Posterior cingulate gyrus (tissue), 11 donors: ENCODE measurements around the gene IL3.

Experiments
- DNase-seq, 10 donors: peaks; one replicate each; pipeline versions ENCODE4 v3.0.0 to v3.0.0-alpha.2; 2020 to 2021; ENCODE audit warnings: mixed read lengths in 3 of 10
- intact Hi-C: fragments of 100-400 bp; cut with DNase I; formaldehyde crosslinking; loops from one replicate; pipeline ENCODE4 v1.15.1; 2023

IL3 gene

DNA sequence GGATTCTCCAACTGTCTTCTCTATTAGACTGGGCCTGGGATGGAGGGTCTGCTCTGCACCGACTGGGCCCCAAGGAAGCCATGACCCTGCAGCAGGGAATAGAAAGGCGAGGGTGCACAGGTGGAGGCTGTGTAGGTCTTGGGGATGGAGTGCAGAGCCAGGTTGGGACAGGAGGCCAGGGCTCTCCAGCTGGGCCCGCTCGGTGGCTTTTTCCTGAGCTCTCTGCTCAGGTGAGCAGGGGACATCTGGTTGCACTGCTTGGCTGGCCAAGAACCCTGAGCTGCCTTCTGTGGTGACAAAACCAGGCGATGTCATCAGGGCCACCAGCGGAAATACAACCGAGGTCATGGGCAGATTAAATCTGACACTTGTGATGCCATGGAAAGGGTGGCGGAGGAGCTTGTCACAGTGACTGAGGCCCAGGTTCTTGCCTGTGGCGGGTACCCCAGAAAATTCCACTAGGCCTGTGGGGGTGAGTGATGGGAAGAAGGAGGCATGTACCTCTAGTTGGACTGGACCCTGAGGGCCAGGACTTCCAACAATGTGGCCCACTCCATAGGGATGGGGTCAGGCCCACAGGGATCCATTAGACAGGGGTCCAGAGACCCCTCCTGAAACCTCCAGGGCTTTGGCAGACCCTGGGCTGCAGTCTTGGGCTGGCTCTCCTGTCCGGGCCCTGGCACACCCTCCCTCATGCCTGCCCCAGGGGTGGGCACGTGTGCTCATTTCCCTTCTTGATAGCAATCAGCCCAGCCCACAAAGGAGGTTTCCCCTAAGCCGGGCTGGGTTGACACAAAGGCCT lies 4.4 kb upstream of the IL3 start:
- peak in 4 of 10 donors; percentile 6 to 76 (median 31) for DNase-seq
- intact Hi-C loops: no loop called here

DNA sequence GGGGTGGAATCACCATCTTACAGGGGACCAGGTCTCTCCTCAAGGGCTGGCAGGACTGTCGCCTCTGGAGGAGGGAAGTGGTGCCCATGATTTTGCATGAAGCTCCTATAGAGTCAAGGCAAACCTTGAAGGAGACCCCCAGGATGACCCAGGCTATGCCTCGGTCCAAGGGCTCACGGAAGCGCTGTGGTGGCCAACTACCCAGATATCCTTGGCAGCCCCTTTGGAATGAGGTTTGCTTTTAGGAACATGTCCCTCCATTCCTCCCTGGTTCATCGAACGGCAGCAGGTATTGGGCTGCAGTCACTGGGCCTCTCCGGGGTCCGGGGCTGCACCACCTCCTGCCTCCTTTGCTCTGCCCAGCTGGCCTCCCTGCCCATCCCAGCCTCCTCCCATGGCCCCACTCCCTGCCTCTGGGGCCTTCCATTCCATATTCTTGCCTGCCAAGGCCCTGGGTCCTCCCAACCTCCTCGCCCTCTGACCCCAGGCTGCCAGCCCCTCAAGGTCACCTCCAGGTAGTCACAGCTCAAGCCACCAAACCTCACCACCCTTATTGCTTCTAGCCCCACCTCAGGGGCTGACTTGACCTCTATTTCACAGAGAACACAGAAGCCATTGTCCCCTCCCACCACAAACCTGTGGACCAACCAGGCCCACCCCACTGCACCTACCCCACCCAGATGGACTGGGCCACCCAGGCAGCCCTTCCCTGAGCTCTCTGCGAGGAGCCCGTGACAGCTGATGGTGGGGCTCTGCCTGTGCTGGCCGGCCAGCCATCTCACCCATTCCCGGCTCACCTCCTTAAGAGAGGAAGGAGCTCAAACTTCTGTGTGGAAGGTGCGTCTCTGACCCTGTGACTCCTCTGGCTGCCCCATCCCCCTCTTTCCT lies 3.6 kb upstream of the IL3 start:
- intact Hi-C loops: no loop called here
- DNase-seq: peak in 5 of 10 donors; percentile 3 to 71 (median 33)

DNA sequence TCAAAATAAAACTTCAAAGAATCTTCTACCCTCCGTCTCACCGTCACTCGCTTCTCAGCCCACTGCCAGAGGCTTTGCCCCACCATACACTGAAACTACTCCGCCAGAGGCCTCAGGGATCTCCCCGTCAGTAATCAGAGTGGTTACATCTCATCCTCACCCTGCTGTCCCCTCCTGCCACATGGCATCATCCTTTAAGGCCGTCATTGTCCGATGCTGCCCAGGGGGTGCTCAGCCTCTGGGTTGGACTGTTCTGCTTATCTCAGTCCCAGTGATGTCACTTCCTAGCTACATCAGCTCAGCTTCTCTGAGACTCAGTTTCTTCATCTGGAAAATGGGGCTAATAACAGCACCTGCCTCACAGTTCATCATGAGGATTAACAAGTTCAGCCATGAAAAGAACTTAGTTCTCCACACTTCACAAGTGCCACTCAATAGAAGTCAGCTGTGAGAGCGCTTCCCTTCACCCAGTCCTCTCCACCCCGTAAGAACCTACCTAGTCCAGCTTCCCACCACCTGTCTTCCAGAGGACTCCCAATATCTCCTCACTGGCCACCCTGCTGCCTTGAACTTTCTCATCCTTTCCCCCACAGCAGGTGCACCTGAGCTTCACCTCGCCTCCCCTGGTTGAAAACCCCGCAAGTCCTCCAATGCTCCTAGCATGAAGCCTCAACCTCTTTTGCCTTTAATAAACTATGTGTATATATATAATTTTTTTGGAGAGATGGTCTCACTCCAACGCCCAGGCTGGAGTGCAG lies 2.8 kb upstream of the IL3 start:
- intact Hi-C loops: no loop called here
- DNase-seq: peak in 4 of 10 donors; percentile 1 to 41 (median 11)

DNA sequence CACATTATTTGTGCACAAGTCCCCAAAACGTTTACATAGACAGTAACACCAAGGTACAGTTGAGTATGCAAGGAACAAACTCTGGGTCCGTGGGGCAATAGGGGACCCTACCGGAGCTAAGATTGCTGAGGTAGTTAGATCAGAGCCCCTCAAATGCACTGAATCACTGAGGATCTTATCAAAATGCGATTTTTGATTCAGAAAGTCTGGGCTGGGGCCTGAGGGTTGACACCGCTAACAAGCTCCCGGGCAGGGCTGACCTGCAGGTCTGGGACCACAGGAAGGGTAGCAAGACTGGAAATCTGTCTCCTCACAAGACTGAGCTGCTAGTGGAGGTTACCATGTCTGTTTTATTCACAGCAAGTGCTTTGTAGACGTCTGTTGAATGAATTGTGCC lies 1.8 kb upstream of the IL3 start:
- DNase-seq: peak in 2 of 10 donors; percentile 1 to 11
- intact Hi-C loops: no loop called here

DNA sequence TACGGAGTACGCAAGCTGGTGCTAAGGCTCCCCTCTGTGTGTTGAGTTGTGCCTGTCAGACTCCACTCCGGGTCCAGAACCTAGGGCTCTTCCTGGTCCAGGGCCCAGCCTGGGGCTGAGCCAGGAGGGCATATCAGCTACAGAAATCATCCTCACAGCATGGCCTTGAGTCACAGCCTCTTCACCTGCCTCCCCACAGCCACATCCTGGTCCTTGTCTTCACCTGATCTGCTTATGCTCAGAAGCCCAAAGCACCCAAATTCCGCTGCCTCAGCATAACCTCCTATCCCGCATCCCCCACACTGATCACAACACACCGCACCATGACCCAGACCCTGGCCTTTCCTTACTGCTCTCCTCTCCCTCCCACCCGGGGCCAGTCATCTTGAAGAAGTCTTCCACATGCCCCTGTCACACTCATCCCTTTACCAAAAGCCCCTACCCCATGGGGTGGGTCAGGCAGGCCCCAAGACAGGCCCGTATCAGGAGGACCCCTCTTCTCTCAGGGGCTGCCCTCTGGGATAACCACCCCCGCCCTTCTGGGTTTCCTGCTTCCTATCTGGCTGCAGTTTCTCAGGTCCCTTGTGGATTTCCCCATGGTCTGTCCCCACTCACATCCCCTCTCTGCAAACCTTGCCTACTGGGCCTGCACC lies 1.3 kb upstream of the IL3 start:
- intact Hi-C loops: no loop called here
- DNase-seq: peak in 4 of 10 donors; percentile 1 to 64 (median 38)

DNA sequence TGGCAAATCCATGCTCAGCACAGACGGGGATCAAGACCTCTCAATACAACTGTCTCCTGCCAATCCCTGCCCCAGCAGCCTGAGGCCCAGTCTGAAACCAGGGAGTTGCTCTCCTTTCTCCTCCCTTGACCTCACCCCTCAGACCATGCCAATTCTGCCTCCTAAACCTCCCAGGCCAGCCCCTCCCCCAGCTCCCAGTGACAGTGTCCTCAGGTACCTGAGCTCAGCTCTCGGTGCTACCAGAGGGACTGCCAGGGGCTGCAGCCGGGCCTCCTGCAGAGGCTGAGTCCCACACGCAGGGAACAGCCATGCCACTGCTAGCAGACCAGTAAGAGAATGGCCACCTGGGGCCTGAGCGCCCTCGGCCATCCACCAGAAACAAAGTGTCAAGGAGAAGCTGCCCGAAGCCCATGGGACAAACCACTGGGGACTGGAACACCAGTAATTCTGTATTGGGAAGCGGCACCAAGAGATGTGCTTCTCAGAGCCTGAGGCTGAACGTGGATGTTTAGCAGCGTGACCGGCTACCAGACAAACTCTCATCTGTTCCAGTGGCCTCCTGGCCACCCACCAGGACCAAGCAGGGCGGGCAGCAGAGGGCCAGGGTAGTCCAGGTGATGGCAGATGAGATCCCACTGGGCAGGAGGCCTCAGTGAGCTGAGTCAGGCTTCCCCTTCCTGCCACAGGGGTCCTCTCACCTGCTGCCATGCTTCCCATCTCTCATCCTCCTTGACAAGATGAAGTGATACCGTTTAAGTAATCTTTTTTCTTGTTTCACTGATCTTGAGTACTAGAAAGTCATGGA lies 557 bp upstream of the IL3 start:
- DNase-seq: peak in 5 of 10 donors; percentile 0 to 68 (median 41)
- intact Hi-C loops: loop anchor here (5.0 kb wide), 1 partner anchor 473 kb away; no protein-coding TSS in a partner anchor

DNA sequence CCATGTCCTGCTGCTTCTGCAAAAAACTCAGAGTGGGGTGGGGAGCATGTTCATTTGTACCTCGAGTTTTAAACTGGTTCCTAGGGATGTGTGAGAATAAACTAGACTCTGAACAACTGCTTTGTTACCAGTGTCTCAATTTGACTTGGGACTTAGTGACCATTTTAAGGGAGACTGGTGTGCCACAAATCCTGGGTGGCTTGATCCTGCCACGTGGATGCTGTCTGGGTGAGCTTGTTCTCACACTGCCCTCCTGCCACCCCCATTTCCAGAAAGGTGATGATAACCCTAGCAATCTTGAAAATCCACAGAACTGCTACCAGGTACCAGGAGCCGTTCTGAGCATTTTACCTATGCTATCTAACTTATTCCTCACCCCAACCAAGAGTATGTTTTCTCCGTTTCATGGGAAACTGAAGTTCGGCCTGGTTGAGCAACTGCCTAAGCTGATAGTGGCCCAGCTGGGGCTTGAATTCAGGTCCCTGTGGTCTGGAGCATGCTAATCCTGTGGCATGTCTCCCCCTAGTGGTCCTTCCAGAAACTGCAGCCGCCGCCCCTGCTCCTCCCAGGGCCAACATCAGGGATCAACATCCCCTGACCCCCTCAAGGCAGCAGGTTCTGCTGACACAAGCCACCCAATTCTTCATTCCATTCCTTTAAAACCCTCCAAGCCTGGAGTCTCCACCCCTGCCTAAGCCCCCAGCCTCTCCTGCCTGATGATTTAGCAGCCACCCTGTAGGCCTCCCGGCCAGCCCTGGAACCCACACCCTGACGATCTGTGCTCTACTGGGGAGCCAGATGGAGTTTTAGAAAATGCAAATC lies 2.8 kb downstream of the IL3 start:
- DNase-seq: peak; percentile 54 to 94 (median 76)
- intact Hi-C loops: loop anchor here (5.0 kb wide), 1 partner anchor 476 kb away; no protein-coding TSS in a partner anchor

DNA sequence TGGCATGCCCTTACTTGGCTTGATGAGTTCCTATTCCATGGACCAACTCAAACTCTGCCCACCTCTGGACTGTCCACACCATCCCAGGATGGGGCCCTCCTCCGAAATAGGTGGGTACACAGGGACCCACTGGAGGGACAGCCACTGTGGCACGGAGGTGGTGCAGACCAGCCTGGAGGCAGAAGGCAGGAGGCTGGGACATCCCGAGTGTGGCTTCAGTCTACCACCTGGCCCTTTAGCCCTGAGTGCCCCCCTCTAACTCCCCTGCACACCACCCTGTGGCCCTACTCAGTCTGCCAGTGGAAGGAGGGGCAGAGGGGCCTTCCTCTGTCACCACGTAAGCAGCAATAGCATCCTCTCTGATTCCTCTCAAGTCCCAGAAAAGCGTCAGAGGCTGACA lies 3.7 kb downstream of the IL3 start:
- DNase-seq: peak in 3 of 10 donors; percentile 49 to 57 (median 55)
- intact Hi-C loops: loop anchor here (5.0 kb wide), 1 partner anchor 477 kb away; no protein-coding TSS in a partner anchor

DNA sequence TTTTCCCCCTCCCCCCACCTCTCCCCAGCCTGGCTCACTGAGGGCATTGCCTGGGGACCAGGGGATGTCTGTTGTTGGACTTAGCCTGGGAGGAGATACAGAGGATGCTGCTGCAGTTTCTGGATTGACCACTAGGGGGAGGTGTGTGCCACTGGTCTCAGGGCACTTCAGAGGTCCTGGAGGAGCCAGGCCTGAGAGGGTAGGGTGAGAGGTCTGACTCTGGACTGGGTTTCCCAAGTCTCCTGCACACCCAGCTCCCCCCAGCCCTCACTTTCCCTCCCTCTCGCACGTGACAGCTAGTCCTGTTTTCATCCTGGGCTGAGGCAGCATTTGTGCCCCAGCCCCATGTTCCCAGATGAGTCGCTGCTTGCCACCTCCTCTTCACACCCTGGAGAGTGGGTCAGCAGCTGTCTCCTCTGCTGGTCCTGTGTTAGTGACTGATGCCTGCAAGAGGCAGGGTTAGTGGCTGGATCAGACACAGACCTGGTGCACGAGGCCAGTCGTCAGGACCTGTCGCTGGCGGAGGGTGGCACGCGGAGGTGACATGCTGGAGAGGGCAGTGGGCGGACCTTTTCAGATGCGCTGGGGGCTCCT lies 4.4 kb downstream of the IL3 start:
- peak in 9 of 10 donors; percentile 39 to 93 (median 78) for DNase-seq
- intact Hi-C loops: loop anchor here (5.0 kb wide), 1 partner anchor 478 kb away; no protein-coding TSS in a partner anchor

DNA sequence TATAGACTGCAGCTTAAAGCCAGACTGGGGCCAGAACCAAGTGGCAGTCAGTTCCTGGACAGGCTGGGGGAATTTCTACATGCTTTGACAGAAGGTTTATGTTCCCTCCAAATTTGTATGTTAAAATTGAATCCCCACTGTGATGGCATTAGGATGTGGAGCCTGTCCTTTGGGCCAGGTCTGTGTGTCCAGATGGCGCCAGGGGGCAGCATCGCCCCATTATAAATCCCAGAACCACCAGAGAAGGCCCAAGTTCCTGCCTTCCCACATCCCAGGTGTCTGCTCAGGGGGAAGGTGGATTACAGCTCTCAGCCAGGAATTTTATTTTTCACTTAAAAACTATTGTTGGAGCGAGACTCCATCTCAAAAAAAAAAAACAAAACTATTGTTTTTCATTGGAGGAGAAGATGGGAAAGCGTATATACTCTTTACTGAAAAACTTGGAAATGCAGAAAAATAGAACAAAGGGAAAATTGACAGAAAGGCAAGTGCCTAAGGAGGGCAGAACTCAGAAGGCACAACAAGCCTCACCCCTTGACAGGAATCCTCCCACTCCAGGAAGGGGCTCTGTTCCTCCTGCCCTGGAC lies 5.0 kb downstream of the IL3 start:
- intact Hi-C loops: no loop called here
- DNase-seq: peak in 4 of 10 donors; percentile 31 to 80 (median 74)

DNA sequence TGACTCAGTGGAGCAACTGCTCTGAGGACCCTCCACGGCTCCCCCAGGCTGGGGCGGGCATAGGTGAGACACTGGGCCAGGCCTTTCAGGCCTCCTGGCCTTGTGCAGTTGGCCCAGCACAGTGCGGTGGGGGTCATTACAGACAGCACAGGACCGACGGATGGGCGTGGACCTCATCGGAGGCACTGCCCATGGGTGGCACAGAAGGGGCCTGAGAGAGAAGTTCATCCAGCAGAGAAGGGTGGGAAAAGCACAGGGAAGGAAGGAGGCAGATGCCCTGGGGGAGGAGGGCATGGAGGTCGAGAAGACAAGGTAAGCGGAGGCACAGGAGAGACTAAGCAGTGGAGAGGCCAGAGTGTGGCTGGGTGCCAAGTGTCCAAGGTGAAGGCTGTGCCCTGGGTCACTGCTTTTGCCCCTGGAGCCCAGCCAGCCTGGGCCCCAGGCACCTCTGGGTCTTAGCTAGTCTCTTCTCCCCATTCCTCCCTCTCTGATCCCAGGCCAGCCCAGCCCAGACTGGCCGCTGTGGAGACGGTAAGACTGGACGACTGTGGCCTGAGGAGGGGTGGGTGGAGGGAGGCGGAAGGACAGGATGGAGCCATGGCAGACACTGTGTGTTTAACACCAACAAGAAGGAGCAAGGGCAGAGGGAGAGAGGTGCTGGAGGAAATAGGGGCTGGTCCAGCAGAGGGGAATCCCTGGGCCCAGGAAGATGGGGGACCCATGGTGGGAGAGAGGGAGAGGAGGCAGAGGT lies 5.7 kb downstream of the IL3 start:
- DNase-seq: peak in 3 of 10 donors; percentile 55 to 73 (median 60)
- intact Hi-C loops: no loop called here

DNA sequence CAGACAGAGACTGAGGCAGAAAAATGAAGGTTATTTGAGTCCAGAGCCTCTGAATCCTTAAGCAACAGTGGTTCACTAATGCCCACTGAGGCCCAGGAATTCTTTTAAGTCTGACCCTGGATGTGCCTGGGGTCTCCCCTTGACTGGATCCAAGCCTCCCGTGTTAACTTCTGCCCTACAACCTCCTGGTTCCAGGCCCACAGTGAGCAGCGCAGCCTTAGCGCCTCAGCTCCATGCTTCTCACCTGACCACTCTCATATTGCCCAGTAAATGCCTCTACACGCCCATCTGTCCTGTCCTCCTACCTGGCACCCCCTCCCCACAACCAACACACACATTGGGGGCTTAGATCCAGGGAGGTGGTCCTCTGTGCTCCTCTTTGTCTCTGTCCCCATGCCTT lies 6.4 kb downstream of the IL3 start:
- peak in 2 of 10 donors; percentile 49 to 67 for DNase-seq
- intact Hi-C loops: no loop called here

DNA sequence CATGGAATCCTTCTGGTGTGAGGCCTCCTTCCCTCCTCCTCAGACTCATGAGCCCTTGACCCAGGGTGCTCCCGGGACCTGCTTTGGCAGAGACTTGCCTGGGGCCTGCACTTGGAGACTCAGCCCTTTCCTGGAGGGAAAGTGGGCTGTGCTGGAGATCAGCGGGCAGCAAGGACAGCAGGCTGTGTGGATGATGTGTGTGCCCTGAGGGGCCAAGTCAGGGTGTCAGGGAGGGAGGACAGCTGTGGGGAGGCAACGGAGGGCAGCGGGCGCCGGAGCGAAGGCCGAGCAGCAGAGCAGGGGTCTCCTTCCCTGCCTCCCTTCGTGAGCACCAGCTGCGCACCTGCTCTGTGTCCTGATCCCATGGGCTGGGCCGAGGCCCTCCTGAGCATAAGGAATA lies 7.0 kb downstream of the IL3 start:
- DNase-seq: peak in 2 of 10 donors; percentile 62 to 66
- intact Hi-C loops: no loop called here

DNA sequence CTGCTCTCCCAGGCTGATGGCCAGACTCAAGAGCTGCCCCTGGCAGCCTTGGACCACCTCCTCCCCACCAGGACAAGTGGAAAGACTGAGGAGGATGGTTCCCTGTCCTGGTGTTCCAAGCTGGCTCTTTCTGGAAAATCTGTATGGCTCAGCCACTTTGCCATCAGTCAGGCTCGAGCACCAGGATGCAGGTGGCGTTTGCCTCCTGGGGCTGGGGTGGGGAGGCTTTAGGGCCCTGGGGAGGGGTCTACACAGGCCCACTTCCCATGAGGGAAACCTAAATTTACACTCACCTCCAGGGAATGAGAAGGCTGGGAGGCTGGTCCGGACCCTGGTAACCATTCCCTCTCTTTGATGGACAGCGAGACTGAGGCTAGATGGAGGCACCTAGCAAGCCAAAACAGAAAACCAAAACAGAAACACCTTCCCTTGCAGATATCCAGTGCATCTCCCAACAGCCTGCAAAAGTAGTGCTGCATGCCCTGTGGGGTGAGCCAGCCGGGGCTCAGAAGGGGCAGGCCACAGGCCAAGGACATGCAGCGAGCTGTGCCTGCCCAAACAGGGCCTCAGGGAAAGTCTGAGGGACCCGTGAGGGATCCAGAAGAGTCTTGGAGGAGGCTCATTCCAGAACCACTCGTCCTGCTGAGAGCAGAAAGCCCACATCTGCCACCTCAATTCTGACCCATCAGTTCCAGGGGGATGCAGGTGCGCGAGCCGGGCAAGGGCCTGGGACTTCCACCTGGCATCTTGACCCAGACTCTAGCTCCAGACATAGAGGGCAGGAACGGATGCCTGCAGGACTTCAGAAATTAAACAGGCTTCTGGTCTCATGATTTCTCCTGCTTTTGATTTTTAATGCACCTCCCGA lies 7.7 kb downstream of the IL3 start:
- DNase-seq: peak in 2 of 10 donors; percentile 53 to 59
- intact Hi-C loops: no loop called here

DNA sequence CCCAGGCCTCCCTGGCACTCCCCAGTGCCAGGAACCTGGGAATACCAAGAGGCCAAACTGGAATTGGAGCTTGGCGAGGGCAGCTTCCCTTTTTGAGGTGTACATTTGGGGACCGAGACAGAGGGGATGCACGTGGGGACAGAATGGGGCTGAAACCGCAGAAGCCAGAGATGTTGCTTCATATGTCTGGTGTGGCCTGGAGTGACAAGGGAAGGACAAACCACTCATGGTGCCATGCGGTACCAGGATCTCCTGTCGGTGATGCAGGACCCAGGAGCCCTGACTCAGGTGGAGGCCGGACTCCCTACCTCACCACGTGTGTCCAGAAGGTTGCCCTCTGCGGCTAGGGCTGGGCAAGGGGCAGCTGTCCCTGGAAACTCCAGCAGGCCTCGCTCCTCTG lies 9.1 kb downstream of the IL3 start:
- DNase-seq: peak in 2 of 10 donors; percentile 53 to 77
- intact Hi-C loops: no loop called here

DNA sequence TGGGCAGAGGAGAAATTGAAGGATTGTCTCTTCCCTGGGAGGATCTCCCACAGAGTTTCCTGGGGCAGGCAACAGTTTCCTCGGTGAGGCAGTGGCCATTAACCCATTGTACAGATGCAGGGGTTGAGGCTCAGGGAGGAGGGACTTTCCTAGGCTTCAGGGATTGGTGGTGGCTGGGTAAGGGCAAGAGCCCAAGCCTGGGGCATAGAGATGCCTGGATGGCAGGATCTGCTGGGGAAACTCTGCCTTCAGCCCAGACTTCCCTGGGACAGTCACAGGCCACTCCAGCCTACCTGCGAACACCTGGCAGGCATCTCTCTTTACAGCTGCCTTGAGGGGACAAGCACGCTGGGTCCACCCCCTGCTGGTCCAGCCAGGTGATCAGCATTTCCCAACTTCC lies 9.5 kb downstream of the IL3 start:
- intact Hi-C loops: no loop called here
- peak in 1 of 10 donors; percentile 43 for DNase-seq
